Amniotic stem cell (primary cell): ENCODE results near the gene FBXL20.
"Not testable (repeated sequence)": the region's sequence is repeated elsewhere in the genome, so short reads cannot be mapped to it uniquely, and the experiment has no call there.

ENCODE experiments used
- DNase-seq: peaks from one replicate; lab custom pipeline; 2025; lab: John Stamatoyannopoulos, UW

Gene FBXL20

GRCh38 chr17:39251997-39252396, 149.4 kb downstream of the FBXL20 start:
- DNase-seq: no peak

GRCh38 chr17:39250076-39250475, 151.3 kb downstream of the FBXL20 start:
- not testable (repeated sequence) for DNase-seq

- DNase-seq: no peak
Observed at GRCh38 chr17:39246274-39246673, 155.2 kb downstream of the FBXL20 start.

GRCh38 chr17:39244600-39245570, 156.5 kb downstream of the FBXL20 start:
- DNase-seq: peak; percentile 52

- no peak for DNase-seq
Observed at GRCh38 chr17:39244016-39244599, 157.3 kb downstream of the FBXL20 start.

GRCh38 chr17:39243155-39243554, 158.3 kb downstream of the FBXL20 start:
- no peak for DNase-seq

- DNase-seq: no peak
Observed at GRCh38 chr17:39240631-39241030, 160.8 kb downstream of the FBXL20 start.

GRCh38 chr17:39239640-39240314, 161.6 kb downstream of the FBXL20 start:
- DNase-seq: no peak

- DNase-seq: no peak
Observed at GRCh38 chr17:39238311-39238972, 163.0 kb downstream of the FBXL20 start.

GRCh38 chr17:39237586-39237985, 163.8 kb downstream of the FBXL20 start:
- DNase-seq: no peak

GRCh38 chr17:39236981-39237441, 164.4 kb downstream of the FBXL20 start:
- DNase-seq: no peak

GRCh38 chr17:39236450-39236927, 164.9 kb downstream of the FBXL20 start:
- DNase-seq: no peak

GRCh38 chr17:39235555-39236449, 165.6 kb downstream of the FBXL20 start:
- DNase-seq: no peak

- DNase-seq: no peak
Observed at GRCh38 chr17:39231591-39232551, 169.6 kb downstream of the FBXL20 start.

GRCh38 chr17:39231091-39231561, 170.3 kb downstream of the FBXL20 start:
- DNase-seq: no peak

GRCh38 chr17:39230361-39230760, 171.1 kb downstream of the FBXL20 start:
- no peak for DNase-seq

- DNase-seq: no peak
Observed at GRCh38 chr17:39229274-39229913, 172.0 kb downstream of the FBXL20 start.

- DNase-seq: no peak
Observed at GRCh38 chr17:39227364-39227919, 174.0 kb downstream of the FBXL20 start.
